ENCODE data around the gene STARD10. TPM values are rescaled to one million over a fixed set of nuclear protein-coding genes. Genes with fewer than 3 reads are reported as not detected.

STARD10 gene
- total RNA-seq, 2 donors from 2014 or later = 32.2 to 33.3 TPM

DNA sequence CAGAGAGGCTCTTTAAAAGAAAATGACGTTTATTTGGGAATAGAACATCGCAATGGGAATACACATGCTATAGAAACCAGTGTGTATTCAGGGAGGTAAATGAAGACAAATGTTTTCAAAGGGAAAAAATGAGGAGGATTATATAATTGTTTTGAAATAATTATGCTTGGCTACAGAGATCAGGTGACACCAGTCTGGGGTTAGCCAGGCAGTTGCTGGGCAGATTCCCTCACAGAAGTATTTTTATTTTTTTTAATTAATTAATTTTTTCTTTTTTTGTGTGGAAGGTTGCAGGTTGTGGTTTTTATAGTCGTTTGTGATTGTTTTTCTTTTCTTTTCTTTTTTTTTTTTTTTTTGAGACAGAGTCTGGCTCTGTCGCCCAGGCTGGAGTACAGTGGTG is 5.6 kb upstream of the STARD10 start:
- Mint-ChIP-seq H3K4me1 (peaks cover 15% of the 10 kb centered on the region), H3K4me3 (no peak overlapping the region), H3K36me3 (ENCODE audit: low read depth) (no peaks in the 10 kb centered on the region), H3K27me3 (ENCODE audit: insufficient read depth) (no peaks in the 10 kb centered on the region), H3K9me3 (no peaks in the 10 kb centered on the region), H3K27ac (no peak overlapping the region)
- no peak for DNase-seq
- WGBS, 2 experiments (ENCODE audit: insufficient coverage in 1 of 2, insufficient read length in 1 of 2) = 93 to 100% methylated on average over 3 to 4 of the region's 4 CpGs
- Histone ChIP-seq H3K36me3 (ENCODE audit: control insufficient read depth, insufficient read depth, low read length) (no peaks in the 10 kb centered on the region), H3K9me3 (ENCODE audit: control insufficient read depth, low read length) (no peaks in the 10 kb centered on the region), H3K27me3 (ENCODE audit: control insufficient read depth, insufficient read depth, low read length, poor library complexity, severe bottlenecking) (no peaks in the 10 kb centered on the region), H3K4me1 (ENCODE audit: control insufficient read depth, insufficient read depth, low read length) (peaks cover 4% of the 10 kb centered on the region), H3K9ac (ENCODE audit: extremely low read depth, low read length, poor library complexity, severe bottlenecking) (no peak overlapping the region), H3K27ac (ENCODE audit: low read depth, low read length) (no peak overlapping the region), H3K4me3 (ENCODE audit: low read length) (no peak overlapping the region)
- TF ChIP-seq, protein P1, sequence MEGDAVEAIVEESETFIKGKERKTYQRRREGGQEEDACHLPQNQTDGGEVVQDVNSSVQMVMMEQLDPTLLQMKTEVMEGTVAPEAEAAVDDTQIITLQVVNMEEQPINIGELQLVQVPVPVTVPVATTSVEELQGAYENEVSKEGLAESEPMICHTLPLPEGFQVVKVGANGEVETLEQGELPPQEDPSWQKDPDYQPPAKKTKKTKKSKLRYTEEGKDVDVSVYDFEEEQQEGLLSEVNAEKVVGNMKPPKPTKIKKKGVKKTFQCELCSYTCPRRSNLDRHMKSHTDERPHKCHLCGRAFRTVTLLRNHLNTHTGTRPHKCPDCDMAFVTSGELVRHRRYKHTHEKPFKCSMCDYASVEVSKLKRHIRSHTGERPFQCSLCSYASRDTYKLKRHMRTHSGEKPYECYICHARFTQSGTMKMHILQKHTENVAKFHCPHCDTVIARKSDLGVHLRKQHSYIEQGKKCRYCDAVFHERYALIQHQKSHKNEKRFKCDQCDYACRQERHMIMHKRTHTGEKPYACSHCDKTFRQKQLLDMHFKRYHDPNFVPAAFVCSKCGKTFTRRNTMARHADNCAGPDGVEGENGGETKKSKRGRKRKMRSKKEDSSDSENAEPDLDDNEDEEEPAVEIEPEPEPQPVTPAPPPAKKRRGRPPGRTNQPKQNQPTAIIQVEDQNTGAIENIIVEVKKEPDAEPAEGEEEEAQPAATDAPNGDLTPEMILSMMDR (conservative IDR thresholded peaks at IDR 0.05) = no peak

DNA sequence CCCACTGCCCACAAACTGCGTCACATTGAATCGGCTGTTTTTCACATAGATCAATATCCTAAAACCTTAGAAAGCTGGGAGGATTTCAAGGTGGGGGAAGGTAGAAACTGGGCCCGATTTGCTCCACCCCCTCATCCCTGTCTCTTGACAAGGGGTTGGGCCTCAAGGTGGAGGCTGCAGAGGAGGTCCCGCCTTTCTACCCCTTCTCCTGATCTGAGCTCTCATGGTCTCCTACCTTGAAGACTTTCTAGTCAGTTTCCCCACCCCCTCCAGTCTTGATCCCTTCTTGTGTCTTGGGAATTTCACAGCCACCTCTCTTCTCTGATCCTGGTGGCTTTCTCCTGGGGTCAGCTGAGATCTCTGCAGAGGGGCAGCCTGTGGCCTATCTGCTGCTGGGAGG is 4.5 kb upstream of the STARD10 start:
- Histone ChIP-seq H3K27ac (ENCODE audit: low read depth, low read length) (no peak overlapping the region), H3K27me3 (ENCODE audit: control insufficient read depth, insufficient read depth, low read length, poor library complexity, severe bottlenecking) (no peaks in the 10 kb centered on the region), H3K4me3 (ENCODE audit: low read length) (no peak overlapping the region), H3K4me1 (ENCODE audit: control insufficient read depth, insufficient read depth, low read length) (peaks cover 4% of the 10 kb centered on the region), H3K9ac (ENCODE audit: extremely low read depth, low read length, poor library complexity, severe bottlenecking) (no peak overlapping the region), H3K36me3 (ENCODE audit: control insufficient read depth, insufficient read depth, low read length) (no peaks in the 10 kb centered on the region), H3K9me3 (ENCODE audit: control insufficient read depth, low read length) (no peaks in the 10 kb centered on the region)
- TF ChIP-seq, protein P1 (conservative IDR thresholded peaks at IDR 0.05) = no peak
- Mint-ChIP-seq H3K36me3 (ENCODE audit: low read depth) (no peaks in the 10 kb centered on the region), H3K9me3 (no peaks in the 10 kb centered on the region), H3K27me3 (ENCODE audit: insufficient read depth) (no peaks in the 10 kb centered on the region), H3K4me1 (peaks cover 18% of the 10 kb centered on the region), H3K4me3 (no peak overlapping the region), H3K27ac (peak overlapping the region; percentile 86)
- DNase-seq = peak; percentile 82
- WGBS, 2 experiments (ENCODE audit: insufficient coverage in 1 of 2, insufficient read length in 1 of 2) = 77% methylated on average over 4 of the region's 4 CpGs; no CpG with 5 or more reads in 1 of the 2 experiments

DNA sequence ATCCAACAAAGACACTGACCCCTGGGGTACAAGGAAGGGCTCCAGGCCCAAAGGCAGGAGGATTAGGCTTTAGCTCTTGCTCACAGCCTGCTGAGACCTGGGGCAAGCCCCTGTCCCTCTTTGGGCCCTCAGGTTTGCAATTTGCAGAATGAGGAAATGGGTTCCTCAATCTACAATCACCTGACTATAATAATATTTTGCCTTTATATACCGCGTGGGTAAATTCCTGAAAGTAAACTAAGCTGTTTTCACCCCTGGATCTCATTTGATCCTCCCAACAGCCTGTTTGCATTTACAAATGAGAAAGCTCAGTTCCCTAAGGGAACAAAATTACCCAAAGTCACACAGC is 797 bp downstream of the STARD10 start:
- TF ChIP-seq, protein P1 (conservative IDR thresholded peaks at IDR 0.05) = no peak
- no peaks in the 10 kb centered on the region for H3K36me3 Mint-ChIP-seq (ENCODE audit: low read depth)
- no peak overlapping the region for H3K27ac Mint-ChIP-seq
- Histone ChIP-seq H3K4me3 (ENCODE audit: low read length) (peak overlapping the region; percentile 93), H3K27me3 (ENCODE audit: control insufficient read depth, insufficient read depth, low read length, poor library complexity, severe bottlenecking) (no peaks in the 10 kb centered on the region), H3K9ac (ENCODE audit: extremely low read depth, low read length, poor library complexity, severe bottlenecking) (no peak overlapping the region), H3K9me3 (ENCODE audit: control insufficient read depth, low read length) (no peaks in the 10 kb centered on the region), H3K4me1 (ENCODE audit: control insufficient read depth, insufficient read depth, low read length) (peaks cover 2% of the 10 kb centered on the region), H3K36me3 (ENCODE audit: control insufficient read depth, insufficient read depth, low read length) (no peaks in the 10 kb centered on the region), H3K27ac (ENCODE audit: low read depth, low read length) (no peak overlapping the region)
- H3K27me3 Mint-ChIP-seq (ENCODE audit: insufficient read depth) = no peaks in the 10 kb centered on the region
- no peaks in the 10 kb centered on the region for H3K9me3 Mint-ChIP-seq
- DNase-seq = no peak
- H3K4me3 Mint-ChIP-seq = peak overlapping the region; percentile 93
- peaks cover 10% of the 10 kb centered on the region for H3K4me1 Mint-ChIP-seq
- 93 to 94% methylated on average over 2 of the region's 2 CpGs for WGBS, 2 experiments (ENCODE audit: insufficient coverage in 1 of 2, insufficient read length in 1 of 2)

Data from endodermal cell (in vitro differentiated cells).